H54 (cell line): ENCODE results near the gene ZNF292.
"Not testable (repeated sequence)": the region's sequence is repeated elsewhere in the genome, so short reads cannot be mapped to it uniquely, and the experiment has no call there.

ENCODE experiments used
- DNase-seq: peaks from one replicate; pipeline ENCODE4 v3.0.0; 2011; ENCODE audit warnings: low spot score, mixed read lengths; ENCODE audit not compliant: insufficient read length
- FAIRE-seq: peaks from 3 replicates; lab custom pipeline; 2011; peaks lifted over from hg19 to GRCh38; lab: Jason Lieb, UNC
- POLR2A ChIP-seq: IDR thresholded peaks from 2 replicates; pipeline ENCODE4 v1.6.1; 2011; ENCODE audit warnings: low read depth, mild to moderate bottlenecking, low read length

ZNF292 gene

DNA sequence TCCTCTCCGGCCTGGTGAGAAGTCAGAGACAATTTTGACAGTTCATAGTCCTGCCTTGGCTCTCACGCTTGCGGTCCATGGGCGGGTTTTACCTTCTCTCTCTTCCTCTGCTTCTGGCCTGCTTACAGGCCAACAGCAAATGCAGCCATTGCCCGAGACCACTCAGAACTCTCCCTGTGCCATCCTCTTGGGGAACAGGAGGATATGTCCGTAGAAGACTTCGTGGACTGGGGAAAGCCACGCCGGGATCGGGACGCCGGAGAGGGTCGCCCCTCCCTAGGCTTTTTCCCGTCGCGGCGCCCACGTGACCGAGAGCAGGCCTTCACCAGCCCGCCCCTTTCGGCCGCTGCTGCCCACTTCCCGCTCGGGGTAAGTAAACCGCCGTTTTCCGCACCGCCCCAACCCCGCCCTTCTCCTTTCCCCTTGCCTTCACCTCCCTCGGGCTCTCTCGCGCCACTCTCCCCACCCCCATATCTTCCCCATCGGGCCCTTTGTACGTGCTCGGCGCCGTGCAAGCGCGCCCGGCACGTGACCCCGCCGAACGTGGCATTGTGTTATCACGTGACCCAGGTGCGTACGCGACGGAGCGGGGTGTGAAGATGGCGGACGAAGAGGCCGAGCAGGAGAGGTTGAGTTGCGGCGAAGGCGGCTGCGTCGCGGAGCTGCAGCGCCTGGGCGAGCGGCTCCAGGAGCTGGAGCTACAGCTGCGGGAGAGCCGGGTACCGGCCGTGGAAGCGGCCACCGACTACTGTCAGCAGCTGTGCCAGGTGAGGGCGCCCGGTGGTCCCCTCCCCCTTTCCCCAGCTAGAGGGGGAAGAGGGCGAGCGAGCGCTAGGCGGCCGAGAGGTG lies at the start of gene ZNF292:
ZNF292 (plus strand) TSS at position 573 of the 849 bp plus-strand sequence; CDS start at position 600, 27 bp downstream.
- peak; percentile 74 for TF ChIP-seq POLR2A
- FAIRE-seq (no peak), DNase-seq (peak; percentile 71)

DNA sequence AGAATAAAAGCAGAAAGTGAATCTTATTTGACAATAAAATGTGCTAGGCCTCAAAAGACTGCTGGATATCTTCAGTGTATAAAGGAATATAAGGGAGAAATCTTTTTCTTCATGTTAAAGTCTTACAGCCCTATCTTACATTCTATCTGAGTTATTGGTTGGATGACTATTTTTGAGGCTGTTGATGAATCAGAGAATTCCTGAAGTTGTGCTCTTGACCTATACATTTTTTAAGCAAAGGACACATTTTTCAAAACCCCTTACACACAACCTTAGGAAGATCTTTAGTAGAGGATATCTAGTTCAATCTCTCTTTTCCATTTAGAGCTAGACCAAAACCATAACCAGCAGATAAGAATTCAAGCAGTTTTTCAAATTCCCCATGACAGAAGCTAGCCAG lies 49.5 kb upstream of the ZNF292 start:
- no peak for DNase-seq
- no peak for FAIRE-seq
- no peak for TF ChIP-seq POLR2A

GRCh38 chr6:87110636-87111035 lies 44.7 kb upstream of the ZNF292 start:
- DNase-seq (no peak), FAIRE-seq (no peak)
- TF ChIP-seq POLR2A: no peak

DNA sequence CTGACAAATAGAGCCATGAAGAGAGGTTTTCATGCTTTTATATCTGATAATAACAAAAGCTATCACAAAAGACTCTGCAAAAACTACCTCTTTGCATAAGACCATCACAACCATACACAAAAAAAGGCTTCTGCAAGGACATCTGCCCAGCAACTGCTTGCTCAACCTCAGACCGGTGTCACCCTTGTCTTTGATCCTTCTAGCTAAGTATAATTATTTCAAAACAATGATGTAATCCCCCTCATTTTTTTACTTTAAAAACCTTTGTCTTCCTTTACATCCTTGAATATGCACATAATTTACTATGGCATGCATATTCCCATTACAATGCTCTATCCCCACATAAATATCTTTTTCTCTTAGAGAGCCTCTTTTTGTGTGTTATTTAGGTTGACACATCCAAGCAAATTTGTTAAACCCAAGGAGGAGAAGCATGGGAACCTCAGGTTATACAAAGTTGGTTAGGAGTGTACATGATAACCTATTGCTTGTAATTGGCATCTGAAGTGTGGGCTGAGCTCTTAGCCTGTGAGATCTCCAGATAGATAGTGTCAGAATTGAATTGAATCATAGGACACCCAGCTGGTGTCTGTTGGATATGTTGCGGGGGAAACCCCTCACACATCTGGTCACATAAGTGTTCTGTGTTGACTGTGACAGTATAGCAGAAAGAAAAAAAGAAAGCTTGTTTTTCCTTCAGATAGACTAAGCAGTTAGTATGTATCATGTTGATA lies 39.8 kb upstream of the ZNF292 start:
- TF ChIP-seq POLR2A: no peak
- no peak for FAIRE-seq
- DNase-seq: no peak

GRCh38 chr6:87116922-87117321 lies 38.4 kb upstream of the ZNF292 start:
- no peak for DNase-seq
- no peak for FAIRE-seq
- TF ChIP-seq POLR2A: no peak

- no peak for FAIRE-seq
- no peak for TF ChIP-seq POLR2A
- no peak for DNase-seq
Observed at GRCh38 chr6:87118054-87118453, 37.3 kb upstream of the ZNF292 start.

GRCh38 chr6:87122477-87122876 lies 32.9 kb upstream of the ZNF292 start:
- DNase-seq: no peak
- TF ChIP-seq POLR2A: no peak
- FAIRE-seq: no peak

GRCh38 chr6:87124074-87124473 lies 31.3 kb upstream of the ZNF292 start:
- FAIRE-seq (no peak), DNase-seq (no peak)
- no peak for TF ChIP-seq POLR2A

GRCh38 chr6:87126501-87126900 lies 28.9 kb upstream of the ZNF292 start:
- no peak for TF ChIP-seq POLR2A
- FAIRE-seq (no peak), DNase-seq (no peak)

GRCh38 chr6:87127737-87128136 lies 27.6 kb upstream of the ZNF292 start:
- no peak for DNase-seq
- no peak for FAIRE-seq
- TF ChIP-seq POLR2A: no peak

GRCh38 chr6:87136963-87137362 lies 18.4 kb upstream of the ZNF292 start:
- no peak for FAIRE-seq
- DNase-seq: no peak
- no peak for TF ChIP-seq POLR2A

- no peak for DNase-seq
- FAIRE-seq: peak; percentile 69
- TF ChIP-seq POLR2A: no peak
Observed at GRCh38 chr6:87139236-87139635, 16.1 kb upstream of the ZNF292 start.

DNA sequence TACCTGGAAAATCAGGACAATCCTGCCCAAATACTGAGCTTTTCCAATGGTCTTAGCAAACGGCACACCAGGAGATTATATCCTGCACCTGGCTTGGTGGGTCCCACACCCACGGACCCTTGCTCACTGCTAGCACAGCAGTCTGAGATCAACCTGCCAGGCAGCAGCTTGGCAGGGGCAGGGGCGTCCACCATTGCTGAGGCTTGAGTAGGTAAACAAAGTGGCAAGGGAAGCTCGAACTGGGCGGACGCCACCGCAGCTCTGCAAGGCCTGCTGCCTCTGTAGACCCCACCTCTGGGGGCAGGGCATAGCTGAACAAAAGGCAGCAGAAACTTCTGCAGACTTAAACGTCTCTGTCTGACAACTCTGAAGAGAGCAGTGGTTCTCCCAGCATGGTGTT lies 15.4 kb upstream of the ZNF292 start:
- not testable (repeated sequence) for DNase-seq

GRCh38 chr6:87146363-87146762 lies 9.0 kb upstream of the ZNF292 start:
- DNase-seq (no peak), FAIRE-seq (no peak)
- no peak for TF ChIP-seq POLR2A

More for the DNA sequence above, 15.4 kb upstream of the ZNF292 start:
- FAIRE-seq: not testable (repeated sequence)
